Panc1 (cell line): Measurements from ENCODE around the gene DAB1. TPM values are rescaled to one million over a fixed set of nuclear protein-coding genes. Genes with fewer than 3 reads are reported as not detected.

Experiments
- ATAC-seq: fragments of 200-7000 bp; cut with Tn5 transposase; 2 replicates; pipeline ENCODE4 v1.9.1; 2020; ENCODE audit warnings: mild to moderate bottlenecking, moderate library complexity
- BruUV-seq: library from RNA; stranded (reverse); fragments of 400-500 nt; replicated peaks from 2 replicates; lab custom pipeline; 2021; lab: Mats Ljungman, UMichigan
- CTCF ChIA-PET: fragments of 300-600 bp; sonication (Branson Sonifier 250); formaldehyde crosslinking; loops from one replicate; lab custom pipeline; 2022; ENCODE audit warnings: antibody characterized with exemption; lab: Charles Lee
- POLR2A ChIA-PET: fragments of 300-600 bp; sonication (Branson Sonifier 250); formaldehyde crosslinking; loops from one replicate; lab custom pipeline; 2022; ENCODE audit warnings: antibody characterized with exemption; lab: Charles Lee
- DNase-seq: peaks from one replicate; pipeline ENCODE4 v3.0.0-alpha.2; 2010; ENCODE audit warnings: low read depth, low spot score
- H3K27ac ChIP-seq: 2 replicates; pipeline ENCODE4 v1.5.1; 2011; ENCODE audit warnings: mild to moderate bottlenecking, low read length, inconsistent platforms
- H3K27me3 ChIP-seq: fragments of 200-500 bp; sonication (Bioruptor generic); 2 replicates; pipeline ENCODE4 v1.6.0; 2014; ENCODE audit warnings: low read length, inconsistent platforms; ENCODE audit not compliant: control insufficient read depth, insufficient read depth
- H3K36me3 ChIP-seq: fragments of 200-500 bp; sonication (Bioruptor generic); 2 replicates; pipeline ENCODE4 v1.5.1; 2014; ENCODE audit warnings: inconsistent platforms, mild to moderate bottlenecking, low read length, moderate library complexity; ENCODE audit not compliant: control insufficient read depth, insufficient read depth
- H3K4me1 ChIP-seq: 2 replicates; pipeline ENCODE4 v1.5.1; 2011; ENCODE audit warnings: inconsistent platforms, mild to moderate bottlenecking, low read length, moderate library complexity; ENCODE audit not compliant: control insufficient read depth, insufficient read depth
- H3K4me3 ChIP-seq, 2 experiments: 2 replicates each; pipeline ENCODE4 v1.5.1; 2011 to 2012; ENCODE audit warnings: low read depth in 2 of 2, low read length in 2 of 2, mild to moderate bottlenecking in 2 of 2, inconsistent platforms in 1 of 2, moderate library complexity in 1 of 2
- H3K9me3 ChIP-seq: fragments of 200-500 bp; sonication (Bioruptor generic); 2 replicates; pipeline ENCODE4 v1.5.1; 2014; ENCODE audit warnings: low read depth, mild to moderate bottlenecking, inconsistent platforms, low read length, moderate library complexity; ENCODE audit not compliant: control insufficient read depth, insufficient read depth
- POLR2AphosphoS5 ChIP-seq: IDR thresholded peaks from 2 replicates; pipeline ENCODE4 v1.6.1; 2012; ENCODE audit warnings: mild to moderate bottlenecking, low read depth, low read length, moderate library complexity
- SIN3A ChIP-seq: IDR thresholded peaks from 2 replicates; pipeline ENCODE4 v1.6.1; 2012; ENCODE audit warnings: low read depth, mild to moderate bottlenecking, low read length, moderate library complexity, borderline replicate concordance; ENCODE audit not compliant: insufficient read depth
- TCF7L2 ChIP-seq: IDR thresholded peaks from 2 replicates; pipeline ENCODE4 v1.6.1; 2011; ENCODE audit warnings: mild to moderate bottlenecking, low read depth, low read length, inconsistent platforms
- in situ Hi-C: cut with HindIII; loops from 2 replicates; pipeline ENCODE4 v1.10.0; 2016; ENCODE audit warnings: low sequenced_read_pairs, low pct_unique_long_range_greater_than_20kb
- intact Hi-C: fragments of 100-400 bp; cut with micrococcal nuclease; formaldehyde crosslinking; loops from one replicate; pipeline ENCODE4 v1.10.0; 2022; ENCODE audit not compliant: unreplicated experiment
- total RNA-seq: library from RNA; stranded (reverse); gene quantifications from one replicate; pipeline ENCODE4 v1.2.1, GENCODE V29; 2021; ENCODE audit not compliant: unreplicated experiment
- TF ChIP-seq, protein P1 (sequence below): fragments of 450-650 bp; IDR thresholded peaks from 2 replicates; pipeline ENCODE4 v1.5.1; 2017; ENCODE audit warnings: mild to moderate bottlenecking
- TF ChIP-seq, protein P2 (sequence below), 2 experiments: IDR thresholded peaks; 2 replicates each; pipeline ENCODE4 v1.6.1; 2011 to 2012; ENCODE audit warnings: low read depth in 2 of 2, control low read depth in 1 of 2, low read length in 1 of 2, mild to moderate bottlenecking in 1 of 2, moderate library complexity in 1 of 2; ENCODE audit not compliant: insufficient read depth in 1 of 2

Gene DAB1
- total RNA-seq, 1 experiment from 2014 or later: 0.05 TPM

DNA sequence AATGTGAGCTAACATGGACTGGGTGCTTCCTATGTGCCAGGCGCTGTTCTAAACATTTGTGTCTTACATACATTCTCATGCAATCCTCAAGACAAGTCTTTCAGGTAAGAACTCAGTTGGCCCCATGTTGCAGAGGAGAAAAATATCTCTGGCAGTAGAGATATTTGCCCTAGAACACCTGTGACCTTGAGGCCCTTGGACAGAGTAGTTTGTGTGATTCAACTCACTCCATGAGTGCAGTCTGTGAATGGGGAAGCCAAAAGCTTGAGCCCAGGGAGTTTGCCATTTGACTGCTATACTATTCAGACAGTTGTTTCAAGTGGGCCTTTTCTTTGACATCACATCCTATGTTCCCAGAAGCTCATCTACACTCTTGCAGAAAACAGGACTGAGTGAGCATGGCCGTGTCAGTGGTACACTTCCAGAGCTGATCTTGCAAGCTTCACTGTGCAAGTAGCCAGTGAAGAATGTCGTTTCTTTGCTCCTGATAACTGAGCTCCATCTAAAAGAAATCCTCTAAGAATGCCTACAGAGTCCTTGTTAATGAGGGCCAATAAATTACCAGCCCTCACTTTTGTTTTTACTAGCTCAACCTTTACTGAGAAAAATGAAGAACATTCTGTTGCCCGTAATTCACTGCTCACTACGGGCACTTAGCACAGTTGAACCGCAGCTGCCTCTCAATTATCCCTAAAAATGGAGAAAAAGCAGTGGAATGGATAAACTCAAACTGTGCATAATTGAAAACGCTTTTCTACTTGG is 359.3 kb downstream of the DAB1 start:
- H3K27ac ChIP-seq: no peak overlapping the region
- TF ChIP-seq POLR2AphosphoS5: no peak
- TF ChIP-seq, protein P1, sequence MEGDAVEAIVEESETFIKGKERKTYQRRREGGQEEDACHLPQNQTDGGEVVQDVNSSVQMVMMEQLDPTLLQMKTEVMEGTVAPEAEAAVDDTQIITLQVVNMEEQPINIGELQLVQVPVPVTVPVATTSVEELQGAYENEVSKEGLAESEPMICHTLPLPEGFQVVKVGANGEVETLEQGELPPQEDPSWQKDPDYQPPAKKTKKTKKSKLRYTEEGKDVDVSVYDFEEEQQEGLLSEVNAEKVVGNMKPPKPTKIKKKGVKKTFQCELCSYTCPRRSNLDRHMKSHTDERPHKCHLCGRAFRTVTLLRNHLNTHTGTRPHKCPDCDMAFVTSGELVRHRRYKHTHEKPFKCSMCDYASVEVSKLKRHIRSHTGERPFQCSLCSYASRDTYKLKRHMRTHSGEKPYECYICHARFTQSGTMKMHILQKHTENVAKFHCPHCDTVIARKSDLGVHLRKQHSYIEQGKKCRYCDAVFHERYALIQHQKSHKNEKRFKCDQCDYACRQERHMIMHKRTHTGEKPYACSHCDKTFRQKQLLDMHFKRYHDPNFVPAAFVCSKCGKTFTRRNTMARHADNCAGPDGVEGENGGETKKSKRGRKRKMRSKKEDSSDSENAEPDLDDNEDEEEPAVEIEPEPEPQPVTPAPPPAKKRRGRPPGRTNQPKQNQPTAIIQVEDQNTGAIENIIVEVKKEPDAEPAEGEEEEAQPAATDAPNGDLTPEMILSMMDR: no peak
- TF ChIP-seq, protein P2, sequence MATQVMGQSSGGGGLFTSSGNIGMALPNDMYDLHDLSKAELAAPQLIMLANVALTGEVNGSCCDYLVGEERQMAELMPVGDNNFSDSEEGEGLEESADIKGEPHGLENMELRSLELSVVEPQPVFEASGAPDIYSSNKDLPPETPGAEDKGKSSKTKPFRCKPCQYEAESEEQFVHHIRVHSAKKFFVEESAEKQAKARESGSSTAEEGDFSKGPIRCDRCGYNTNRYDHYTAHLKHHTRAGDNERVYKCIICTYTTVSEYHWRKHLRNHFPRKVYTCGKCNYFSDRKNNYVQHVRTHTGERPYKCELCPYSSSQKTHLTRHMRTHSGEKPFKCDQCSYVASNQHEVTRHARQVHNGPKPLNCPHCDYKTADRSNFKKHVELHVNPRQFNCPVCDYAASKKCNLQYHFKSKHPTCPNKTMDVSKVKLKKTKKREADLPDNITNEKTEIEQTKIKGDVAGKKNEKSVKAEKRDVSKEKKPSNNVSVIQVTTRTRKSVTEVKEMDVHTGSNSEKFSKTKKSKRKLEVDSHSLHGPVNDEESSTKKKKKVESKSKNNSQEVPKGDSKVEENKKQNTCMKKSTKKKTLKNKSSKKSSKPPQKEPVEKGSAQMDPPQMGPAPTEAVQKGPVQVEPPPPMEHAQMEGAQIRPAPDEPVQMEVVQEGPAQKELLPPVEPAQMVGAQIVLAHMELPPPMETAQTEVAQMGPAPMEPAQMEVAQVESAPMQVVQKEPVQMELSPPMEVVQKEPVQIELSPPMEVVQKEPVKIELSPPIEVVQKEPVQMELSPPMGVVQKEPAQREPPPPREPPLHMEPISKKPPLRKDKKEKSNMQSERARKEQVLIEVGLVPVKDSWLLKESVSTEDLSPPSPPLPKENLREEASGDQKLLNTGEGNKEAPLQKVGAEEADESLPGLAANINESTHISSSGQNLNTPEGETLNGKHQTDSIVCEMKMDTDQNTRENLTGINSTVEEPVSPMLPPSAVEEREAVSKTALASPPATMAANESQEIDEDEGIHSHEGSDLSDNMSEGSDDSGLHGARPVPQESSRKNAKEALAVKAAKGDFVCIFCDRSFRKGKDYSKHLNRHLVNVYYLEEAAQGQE (IDR thresholded peaks at IDR 0.05; ENCODE audit: insufficient read depth in 1 of 2, low read depth in 2 of 2, low read length in 1 of 2): no peak
- no peak for TF ChIP-seq TCF7L2
- TF ChIP-seq SIN3A: no peak
- H3K9me3 ChIP-seq: no peaks in the 10 kb centered on the region
- no peak for DNase-seq
- no peak overlapping the region for H3K4me3 ChIP-seq
- intact Hi-C loops (loop anchor here (10.0 kb wide), 1 partner anchor 230 kb away; no protein-coding TSS in a partner anchor), in situ Hi-C loops (no loop called here)
- no peaks in the 10 kb centered on the region for H3K4me1 ChIP-seq
- no peak for ATAC-seq
- ChIA-PET CTCF (no interaction called here), POLR2A (no interaction called here)
- BruUV-seq: no TSS peak
- peaks cover 4% of the 10 kb centered on the region for H3K27me3 ChIP-seq
- no peaks in the 10 kb centered on the region for H3K36me3 ChIP-seq

DNA sequence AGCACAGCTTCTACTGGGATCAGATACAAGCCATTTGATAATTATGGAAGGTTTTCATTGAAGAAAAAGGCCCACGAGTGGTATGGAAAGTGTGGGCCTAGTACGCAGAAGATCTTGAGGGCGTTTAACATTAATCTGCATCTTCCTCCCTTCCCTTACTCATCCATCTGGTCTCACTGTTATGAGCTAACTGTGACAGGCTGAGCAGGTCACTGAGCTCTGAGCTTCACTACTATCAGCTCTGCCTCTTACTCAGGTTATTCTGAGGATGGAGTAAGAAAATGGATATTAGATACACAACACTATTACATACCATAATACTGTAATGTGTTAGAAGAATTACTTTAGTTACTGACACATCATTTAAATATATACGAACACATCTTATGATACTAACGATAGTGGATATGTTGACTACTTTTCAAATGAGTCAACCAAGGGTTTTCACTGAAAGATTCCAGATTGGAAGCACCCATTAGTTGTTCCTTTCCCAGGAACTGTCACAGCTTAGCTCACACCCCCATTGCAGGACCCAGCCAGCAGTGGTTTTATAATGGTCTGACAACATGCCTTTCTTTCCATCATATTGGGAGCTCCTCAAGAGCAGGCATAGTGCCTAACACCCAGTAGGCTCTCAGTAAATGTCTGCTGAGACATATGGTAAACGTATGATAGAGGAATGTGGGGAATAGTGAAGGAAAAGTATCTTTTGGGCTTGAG is 360.3 kb downstream of the DAB1 start:
- no TSS peak for BruUV-seq
- no peaks in the 10 kb centered on the region for H3K9me3 ChIP-seq
- TF ChIP-seq POLR2AphosphoS5 (no peak), TCF7L2 (no peak), SIN3A (no peak)
- TF ChIP-seq, protein P1: no peak
- TF ChIP-seq, protein P2 (IDR thresholded peaks at IDR 0.05; ENCODE audit: insufficient read depth in 1 of 2, low read depth in 2 of 2, low read length in 1 of 2): no peak
- no peaks in the 10 kb centered on the region for H3K4me1 ChIP-seq
- in situ Hi-C loops (no loop called here), intact Hi-C loops (loop anchor here (10.0 kb wide), 1 partner anchor 229 kb away; no protein-coding TSS in a partner anchor)
- H3K4me3 ChIP-seq: no peak overlapping the region
- no peaks in the 10 kb centered on the region for H3K36me3 ChIP-seq
- 0 out of 2 replicates have a peak, but pooled peaks cover 6% of the 10 kb centered on the region for H3K27me3 ChIP-seq
- H3K27ac ChIP-seq: no peak overlapping the region
- CTCF ChIA-PET: no interaction called here
- ATAC-seq: no peak
- POLR2A ChIA-PET: no interaction called here
- no peak for DNase-seq
